ENCODE measurements around the gene NCBP2L.

The NCBP2L gene

DNA sequence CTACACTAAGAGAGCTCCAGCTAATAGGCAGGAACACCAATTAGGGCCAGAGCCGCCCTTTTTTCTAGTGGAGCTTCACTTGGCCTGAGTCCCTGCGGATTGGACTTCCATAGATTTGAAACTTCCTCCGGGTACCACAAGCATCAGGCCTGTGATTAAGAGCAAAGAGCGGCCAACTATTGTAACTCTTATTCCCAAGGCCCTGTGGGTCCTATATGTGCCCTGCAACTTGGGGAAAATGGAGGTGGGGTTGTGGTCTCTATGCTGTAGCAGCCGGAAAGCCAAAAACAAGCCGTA is at the start of gene NCBP2L:
Gene NCBP2L, plus strand, starts transcription at position 198 of the 297 bp plus-strand sequence. CDS start 16,488 bp downstream, outside the sequence.
- DNase-seq, result no peak

DNA sequence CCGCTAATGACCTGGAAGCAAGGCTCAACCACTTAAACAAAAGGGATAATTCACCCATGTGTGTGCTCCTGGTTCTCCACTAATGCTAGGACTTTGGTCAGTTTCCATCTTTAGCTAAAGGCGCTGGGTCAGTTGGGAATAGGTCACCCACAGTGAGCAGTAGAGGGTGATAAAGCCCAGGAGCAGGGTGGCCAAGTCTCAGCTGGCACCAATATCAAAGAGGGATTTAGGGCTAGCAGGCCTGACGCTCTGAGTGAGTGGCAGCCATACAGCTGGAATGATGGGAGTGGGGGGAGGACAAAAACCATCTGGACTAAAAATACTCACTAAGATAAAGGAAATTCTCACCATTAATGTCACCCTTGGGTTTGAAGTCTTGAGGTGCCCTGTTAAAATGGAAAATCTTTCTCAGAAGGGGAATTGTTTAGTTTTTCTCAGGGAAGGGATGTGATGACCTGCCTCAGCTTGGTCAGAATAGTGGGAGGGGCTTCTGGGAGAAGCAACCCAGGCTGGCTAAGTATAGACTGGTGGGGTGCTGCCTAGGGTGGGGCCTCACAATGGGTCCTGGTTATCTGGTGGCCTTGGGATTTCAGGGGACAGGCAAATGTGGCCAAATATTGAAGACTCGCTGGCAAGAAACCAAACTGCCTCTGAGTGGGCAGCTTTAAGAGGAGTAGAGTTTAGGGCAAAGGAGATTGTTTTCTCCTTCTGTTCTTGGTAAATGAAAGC is 49.0 kb upstream of the NCBP2L start:
- DNase-seq, result no peak

DNA sequence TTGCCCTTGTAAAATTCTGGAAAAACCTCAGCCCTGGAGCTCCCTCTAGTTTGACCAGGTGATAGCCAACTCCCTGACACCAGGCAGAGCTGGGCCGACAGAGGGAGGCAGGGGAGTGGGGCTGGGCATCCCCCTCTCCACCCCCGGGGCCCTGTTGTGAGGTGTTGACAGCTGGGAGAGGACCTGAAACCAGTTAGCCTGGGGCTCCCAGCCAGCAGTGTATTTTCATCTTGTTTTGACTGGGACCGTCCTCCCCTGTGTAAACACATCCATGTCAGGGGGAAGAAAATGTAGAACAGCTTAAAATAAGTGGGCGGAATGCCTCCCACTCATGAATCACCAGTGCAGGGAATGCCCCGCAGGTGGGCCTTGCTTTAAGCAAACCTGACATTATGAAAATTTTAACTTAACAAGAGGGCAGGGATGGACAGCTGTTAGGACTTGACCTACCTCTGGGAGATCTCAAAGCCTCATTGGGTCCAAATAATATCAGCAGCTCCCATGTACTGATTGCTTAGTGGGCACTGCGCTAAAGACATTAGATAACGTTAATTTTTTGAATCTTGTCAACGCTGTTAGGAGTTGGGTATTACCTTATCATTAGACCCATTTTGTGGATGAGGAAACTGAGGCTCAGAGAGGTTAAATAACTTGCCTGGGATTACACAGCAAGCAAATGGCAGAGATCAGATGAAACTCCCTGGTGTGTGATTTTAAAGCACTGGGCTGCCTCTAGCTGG is 47.8 kb upstream of the NCBP2L start:
- no peak for DNase-seq

DNA sequence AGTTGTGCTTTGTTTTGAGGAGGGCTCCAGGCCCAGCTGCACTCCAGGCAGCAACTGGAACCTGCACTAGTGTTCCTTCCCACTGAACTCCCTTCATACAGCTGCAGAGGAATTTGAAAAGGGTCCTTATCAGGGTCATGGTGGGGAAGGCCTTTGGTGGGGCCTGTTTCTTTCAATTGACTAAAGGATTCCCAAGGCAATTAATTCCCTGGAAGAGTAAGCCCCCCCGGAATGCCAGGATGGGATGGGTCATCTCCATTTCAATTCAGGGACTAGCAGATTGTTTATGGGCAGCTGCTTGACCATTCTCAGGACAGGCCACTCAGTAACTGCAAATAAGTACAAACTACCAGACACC is 47.3 kb upstream of the NCBP2L start:
- no peak for DNase-seq

DNA sequence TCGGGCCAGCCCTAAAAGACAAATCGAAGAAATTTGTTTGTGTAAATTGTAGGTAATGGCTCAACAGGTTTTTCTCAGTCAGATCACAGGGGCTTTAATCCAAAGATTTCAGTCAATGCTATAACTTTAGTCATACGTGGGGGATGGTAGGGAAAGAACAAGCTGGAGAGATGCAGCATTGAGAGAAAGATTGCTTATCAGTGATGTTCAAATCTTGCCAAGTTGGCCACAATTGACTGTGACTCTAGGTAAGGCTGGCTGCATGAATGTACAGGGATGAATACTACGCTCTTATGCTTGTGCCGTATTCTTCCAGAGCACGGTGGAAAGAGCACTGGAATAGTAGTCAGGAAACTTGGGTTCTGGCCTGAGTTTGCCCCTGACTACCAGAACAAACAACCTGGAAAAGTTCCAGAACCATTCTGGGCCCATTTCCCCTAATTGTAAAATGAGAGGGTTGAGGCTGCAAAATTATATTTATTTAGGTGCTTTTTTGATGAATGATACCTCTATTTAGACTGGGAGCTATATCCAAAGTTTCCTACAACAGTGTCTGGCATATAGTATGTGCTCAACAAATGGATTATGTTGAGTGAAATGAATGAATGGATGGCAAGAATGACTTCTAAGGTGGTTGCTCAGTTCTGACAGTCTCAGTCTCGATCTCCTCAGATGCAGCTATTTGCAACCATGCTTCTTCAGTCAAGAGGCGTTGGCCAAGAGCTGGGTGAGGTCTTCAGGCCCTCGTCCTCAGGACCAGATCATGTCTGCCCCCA is 46.4 kb upstream of the NCBP2L start:
- no peak for DNase-seq

DNA sequence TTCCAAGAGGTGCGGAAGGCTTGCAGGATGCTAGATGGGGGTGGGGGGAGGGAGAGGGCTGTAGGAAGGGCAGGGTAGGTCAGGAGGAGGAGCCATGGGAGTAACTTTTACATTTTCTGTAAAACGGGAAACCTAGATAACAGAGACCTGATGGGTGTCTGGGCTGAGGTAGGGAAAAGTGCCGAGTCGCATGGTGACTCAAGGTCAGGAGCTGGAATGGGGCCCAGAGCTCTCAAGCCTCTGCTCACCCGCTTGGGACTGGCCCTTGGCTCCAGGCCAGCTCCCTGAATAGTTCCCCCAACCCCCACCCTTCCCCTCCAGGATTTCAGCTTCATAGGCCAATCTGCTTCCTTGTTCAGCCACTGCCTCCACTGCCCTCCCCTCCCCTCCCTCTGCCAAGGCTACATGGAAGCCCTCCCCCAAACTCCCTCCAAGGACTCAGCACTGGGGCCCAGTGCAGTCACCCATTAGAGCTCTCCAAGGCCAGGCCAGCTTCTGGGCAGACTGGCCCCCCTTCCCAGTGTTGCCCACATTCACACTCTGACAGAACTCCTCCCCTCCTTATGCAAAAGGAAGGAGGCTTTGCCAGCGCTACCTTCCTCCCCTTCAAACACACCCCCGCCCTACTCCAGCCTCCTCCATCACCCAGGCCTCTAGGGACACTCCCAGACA is 45.6 kb upstream of the NCBP2L start:
- no peak for DNase-seq

DNA sequence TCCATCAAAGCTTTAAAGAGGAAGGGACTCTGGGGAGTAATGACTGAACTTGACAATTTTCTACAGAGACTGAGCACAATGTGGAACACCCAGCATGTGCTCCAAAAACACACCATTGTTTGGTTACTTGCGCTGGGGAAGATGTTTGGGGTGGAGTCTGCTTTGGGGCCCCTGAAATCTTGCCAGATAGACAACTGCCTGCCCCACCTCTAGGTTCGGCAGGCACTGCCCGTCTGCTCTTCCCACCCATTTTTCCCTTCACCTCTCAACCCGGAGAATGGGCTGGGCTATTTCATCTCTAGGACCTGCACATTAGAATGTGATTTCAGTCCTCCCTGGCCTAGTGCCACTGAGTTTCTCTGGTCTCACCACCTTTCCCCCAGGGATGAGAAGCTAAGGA is 43.8 kb upstream of the NCBP2L start:
- DNase-seq, result no peak

DNA sequence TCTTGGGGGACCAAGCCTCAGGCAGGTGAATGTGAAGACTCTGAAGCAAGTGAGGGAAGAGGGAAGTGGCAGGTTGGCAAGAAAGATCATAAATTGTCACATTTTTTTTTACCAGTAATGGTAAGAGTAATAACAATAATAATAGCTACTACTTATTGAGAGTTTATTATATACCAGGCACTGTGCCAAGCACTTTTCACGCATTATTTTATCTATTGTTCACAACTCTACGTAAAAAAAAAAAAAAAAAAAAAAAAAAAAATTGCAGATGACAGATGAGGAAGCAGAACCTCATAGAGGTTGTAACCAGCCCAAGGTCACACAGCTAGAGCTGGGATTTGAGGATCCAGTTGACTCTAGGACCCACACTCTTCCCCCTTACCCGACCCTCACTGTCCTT is 42.9 kb upstream of the NCBP2L start:
- DNase-seq, result no peak

DNA sequence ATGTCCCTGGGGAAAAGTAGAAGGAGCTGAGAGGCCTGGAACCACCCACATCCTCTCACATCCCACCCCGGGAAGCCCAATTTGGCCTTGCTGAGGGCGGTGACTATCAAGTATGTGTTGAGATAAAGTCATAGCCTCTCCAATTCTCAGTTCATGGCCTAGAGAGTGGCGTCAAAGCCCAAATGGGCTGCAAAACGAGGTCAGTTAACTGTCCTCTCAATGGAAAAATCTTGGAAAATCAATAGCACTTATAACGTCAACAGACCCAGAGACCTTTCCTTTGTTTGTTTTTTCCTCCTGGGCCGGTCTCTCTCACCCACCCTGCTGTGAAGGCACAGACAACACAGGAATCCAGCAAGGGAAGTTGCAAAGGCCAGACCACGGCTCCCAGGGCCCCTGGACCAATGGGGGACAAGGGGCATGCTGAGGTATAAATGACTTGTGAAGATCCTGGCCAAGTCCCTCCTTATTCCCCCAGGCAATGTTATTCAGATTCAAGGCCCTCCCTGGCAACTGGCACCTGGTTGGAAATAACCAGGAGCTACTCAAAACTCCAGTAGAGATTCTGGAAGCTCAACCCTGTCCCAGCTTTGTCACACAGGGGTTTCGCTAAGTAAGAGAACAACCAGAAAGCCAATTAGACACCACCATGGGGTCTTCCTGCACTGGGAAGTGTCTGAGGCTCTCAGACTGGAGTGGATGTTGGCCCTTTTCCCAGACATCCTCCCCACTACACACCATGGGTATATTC is 40.6 kb upstream of the NCBP2L start:
- no peak for DNase-seq

DNA sequence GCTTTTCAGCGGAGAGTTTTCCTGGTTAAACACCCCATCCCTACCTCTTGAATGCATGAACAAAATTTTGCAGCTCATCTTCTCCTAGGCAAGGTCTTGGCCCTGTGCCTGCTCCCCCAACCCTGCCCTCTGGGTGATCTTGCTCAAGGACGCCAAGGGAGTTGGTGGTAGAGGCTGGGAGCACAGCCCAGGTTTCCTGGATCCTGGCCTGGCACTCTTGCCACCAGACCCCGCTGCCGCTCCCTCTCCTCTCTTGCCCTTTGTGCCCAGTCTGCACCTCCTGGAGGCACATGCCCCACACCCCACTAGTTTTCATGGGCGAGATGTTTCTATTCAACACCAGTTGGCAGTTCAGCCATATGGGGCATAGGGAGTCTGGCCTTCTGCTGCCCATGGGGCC is 39.3 kb upstream of the NCBP2L start:
- DNase-seq, result no peak

DNA sequence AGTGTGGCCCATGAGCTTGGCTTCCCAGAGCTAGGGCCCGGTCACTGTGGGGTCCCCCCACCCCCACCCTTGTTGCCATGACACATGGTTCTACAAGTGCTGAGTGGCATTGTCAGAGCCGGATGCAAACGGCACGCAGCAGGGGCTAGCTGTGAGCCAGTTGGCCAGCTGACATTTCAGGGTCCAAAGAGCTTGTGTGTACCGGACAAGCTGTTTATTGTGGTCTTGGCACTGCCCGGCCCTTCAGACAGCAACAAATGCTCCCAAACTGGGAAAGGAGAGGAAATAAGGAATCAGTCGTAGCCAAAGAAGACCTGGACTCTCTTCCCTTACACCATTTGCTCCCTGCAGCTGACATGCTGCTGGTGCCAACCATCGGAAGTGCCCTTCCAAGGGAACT is 38.8 kb upstream of the NCBP2L start:
- DNase-seq, result no peak

DNA sequence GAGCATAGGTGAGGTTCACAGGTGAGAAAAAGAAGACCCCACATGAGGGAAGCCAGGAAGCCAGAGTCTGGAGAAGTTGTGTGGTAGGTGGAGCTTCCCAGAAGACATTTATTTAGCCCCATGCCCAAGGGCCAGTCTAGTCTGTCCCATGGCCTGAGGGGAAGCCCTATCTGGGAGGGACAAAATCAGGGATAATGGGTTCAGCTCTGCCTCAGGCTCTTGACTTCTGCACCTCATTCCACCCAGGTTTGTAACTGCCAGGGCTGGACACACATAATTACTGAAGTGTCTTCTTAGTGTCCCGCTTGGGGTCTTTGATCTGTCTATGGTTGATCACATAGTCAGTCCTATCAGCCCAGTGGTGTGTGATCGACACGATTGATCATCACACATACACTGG is 38.0 kb upstream of the NCBP2L start:
- DNase-seq, result no peak

DNA sequence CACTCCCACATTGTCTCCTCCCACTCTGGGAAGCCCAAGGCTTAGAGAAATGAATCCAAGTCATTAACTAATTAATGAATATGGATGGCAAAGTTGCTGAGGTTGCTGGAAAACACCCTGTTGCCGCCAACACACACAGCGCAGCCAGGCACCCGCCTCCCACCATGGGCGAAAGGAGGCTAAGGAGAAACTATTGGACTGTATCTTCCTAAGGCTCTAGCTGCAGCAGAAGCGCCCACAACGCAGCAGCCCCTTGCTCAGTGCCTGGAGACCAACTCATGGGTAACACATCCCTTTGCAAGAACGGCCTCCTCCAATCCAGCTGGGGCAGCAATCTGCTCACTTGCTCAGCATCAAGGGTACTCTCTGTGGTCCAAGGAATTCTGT is 36.1 kb upstream of the NCBP2L start:
- DNase-seq, result no peak

DNA sequence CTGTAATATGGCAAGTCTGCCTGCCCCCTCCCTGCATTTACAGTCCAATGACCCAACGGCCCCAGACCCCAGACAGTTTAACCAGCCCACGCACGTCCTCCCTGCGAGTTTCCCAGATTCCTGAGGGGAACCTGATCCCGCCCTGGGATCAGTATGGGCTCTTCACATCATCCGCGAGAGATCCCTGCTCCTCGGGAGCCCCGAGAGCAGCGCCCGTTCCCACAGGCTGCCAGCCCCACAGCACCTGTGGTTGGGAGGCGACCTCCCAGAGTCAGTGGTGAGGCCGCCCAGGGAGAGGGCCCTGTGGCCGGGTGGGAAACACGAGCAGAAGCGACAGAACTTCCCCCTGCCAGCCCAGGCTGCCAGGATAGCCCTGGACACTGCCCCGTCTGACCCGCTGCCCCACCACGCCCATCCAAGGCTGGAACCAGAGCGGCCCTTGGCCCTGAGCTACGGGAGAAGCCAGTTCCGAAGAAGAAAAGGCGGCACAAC is 34.8 kb upstream of the NCBP2L start:
- no peak for DNase-seq

DNA sequence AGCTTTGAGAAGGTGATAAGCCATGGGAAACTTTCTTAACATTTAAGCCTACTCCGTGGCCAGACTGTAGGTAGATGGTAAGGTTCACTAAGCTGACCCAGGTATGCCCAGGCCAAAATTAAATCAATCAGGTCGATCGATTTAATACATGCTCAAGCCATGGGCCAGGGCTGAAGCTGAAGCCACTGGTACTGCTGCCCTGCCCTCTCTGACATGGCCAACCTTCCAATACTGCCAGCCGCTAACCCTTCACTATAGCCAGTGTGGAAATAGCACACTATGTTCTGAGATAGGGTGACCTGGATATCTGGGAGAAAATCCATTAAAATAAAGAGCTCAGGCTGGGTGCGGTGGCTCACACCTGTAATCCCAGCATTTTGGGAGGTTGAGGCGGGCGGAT is 33.5 kb upstream of the NCBP2L start:
- no peak for DNase-seq

DNA sequence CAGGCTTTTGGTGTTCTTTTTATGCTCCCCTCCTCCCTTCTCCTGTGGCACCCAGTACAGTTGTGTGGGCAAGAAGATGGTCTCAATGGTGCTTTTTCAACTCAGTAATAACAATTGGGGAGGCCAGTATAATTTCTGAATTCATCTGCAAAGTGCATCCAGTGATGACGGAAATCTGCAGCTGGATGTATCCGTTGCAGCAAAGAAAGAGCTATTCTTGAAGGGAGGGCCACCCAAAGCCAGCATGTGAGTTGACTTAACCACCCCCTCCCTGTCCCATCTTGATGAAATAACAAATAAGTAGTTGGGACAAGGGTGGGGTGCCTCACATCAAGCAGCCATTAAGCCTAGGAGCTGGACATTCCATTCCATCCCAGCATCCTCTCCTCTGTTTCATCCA is 32.7 kb upstream of the NCBP2L start:
- no peak for DNase-seq

DNA sequence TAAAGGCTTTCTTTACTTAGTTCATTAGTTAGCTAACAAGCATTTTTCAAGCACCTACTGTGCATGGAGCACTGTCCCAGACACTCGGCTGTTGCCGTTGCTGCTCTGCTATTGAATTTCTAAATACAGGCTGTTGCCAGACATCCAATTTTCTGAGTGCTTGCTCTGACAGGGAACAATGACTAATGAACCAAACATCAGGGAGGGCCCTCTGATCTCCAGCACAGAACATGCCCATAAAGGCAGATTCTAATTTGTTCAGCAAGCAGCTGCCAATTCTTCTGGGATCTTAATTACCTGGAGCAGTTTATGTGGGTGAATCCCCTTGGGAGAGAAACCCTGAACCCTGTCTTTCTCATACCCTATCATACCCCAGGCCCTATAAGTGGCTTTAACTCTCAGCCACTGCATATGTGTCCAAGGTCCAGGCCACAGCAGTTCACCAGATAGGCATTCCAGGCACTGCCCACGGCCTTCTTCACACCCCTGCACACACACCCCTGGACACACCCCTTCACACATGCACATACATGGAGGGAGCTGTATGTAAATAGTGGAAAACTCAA is 29.9 kb upstream of the NCBP2L start:
- no peak for DNase-seq

DNA sequence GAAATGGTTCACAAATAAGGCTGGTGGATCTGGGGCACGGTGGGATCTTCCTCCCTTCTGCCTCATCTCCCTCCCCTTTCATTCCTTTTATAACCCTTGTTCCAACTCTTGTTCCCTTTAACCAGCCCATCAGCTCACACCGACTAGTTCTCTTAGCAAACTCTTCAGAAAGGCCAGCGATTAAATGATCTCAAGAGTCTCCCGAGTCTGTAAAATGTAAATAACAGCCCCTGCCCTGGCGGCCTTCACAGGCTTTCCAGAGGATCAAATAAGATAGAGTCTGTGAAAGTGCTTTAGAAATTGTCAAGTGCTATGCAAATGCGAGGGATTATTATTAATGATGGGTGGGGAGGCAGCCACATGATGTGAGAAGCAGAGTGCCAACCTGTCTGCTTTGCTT is 29.0 kb upstream of the NCBP2L start:
- DNase-seq, result no peak

DNA sequence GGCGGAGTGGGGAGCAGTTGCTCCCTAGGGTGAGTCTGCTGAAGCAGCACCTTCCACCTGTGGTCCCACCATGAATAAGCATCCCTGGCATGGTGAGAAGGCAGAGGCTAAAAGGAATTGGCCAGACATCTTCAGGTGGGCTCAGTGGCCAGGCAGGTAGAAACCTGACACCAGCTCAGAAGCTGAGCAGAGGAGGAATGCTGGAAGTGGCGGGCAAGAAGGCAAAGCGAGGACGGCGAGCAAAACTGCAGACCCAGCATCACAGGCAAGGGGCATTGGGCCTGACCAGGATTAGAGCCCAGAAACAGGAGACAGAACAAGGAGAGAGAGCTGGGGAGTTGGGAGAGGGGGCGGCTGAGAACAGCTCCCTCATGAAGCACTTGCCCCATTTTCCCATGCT is 27.3 kb upstream of the NCBP2L start:
- DNase-seq, result no peak

DNA sequence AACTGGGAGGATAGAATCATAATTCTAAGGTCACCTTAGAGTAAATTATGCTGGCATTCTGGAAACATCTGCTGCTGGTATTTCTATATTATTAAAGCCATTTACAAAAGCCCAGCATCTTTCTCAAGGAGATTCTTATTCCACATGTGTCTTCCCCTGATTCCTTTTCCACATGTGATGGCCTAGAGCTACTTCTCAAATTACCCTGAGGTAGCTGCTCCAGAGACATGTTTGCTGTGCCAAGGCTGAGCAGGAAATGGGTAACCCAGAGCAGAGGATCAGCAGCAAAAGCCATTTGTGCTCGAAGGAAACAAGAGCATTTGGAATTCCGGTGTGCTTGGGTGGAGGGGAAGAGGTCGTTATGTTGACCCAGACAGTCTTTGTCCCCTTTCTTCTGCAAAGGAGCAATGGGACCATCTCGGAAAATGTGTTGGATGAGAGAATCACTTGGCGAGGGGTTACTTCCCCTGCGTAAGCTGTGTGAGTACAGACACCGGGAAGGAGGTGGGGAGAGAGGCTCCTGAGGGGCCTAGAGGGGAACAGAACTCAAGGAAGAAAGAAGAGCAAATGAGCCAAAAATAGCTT is 26.6 kb upstream of the NCBP2L start:
- no peak for DNase-seq

DNA sequence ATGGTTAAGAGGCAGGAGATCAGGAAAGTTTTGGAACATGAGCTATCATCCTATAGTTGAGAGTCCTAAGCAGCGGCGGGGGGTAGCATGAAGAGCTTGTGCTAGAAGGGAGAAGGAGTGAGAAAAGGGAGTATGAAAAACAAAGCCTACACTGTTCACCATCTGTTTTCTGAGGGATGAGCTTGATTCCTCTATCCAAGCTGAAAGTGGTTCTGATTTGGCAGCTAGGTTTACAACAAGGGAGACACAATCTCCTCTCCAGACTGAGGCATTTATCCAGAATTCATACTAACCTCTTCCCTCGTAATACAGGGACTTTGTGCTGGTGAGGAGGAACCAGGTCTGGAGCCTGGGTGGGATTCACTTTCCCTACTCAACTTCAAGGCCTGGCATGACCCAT is 25.5 kb upstream of the NCBP2L start:
- DNase-seq, result no peak

DNA sequence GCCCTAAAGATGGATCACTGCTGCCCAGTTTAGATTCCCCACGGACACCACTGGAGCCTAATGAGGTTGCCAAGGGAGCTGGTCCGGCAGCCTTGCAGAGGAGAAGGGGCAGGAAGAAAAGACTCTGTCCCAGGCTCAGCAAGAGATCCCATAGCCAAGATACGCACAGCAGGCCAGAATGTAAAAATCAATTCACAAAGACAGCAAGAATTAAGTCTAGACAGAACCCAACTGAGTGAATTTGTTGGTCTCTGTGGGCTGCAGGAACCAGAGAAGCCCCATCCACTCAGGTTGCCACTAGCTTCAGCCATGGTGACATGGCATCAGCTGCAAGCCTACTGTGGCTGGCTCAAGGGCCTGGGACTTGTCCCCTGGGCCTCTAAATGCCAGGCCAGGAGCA is 24.8 kb upstream of the NCBP2L start:
- DNase-seq, result no peak

Measured in CD4-positive, alpha-beta T cell treated with Interleukin-21 for 1 hour (primary cell).